HepG2 (cell line): ENCODE data around the gene ZNF563. TPM values are rescaled to one million over a fixed set of nuclear protein-coding genes. Genes with fewer than 3 reads are reported as not detected.

Experiments
- FOXK2 ChIP-seq: fragments of 450-650 bp; IDR thresholded peaks from 2 replicates; pipeline ENCODE4 v1.6.1; 2016
- FOXP1 ChIP-seq, 2 experiments: fragments of 450-650 bp in 1 of 2; IDR thresholded peaks; 2 replicates each; pipeline ENCODE4 v1.6.1; 2017 to 2018; ENCODE audit warnings: antibody characterized with exemption in 1 of 2
- GATA4 ChIP-seq: sonication (generic); IDR thresholded peaks from 2 replicates; pipeline ENCODE4 v1.6.1; 2016; ENCODE audit warnings: antibody characterized with exemption, low read depth, borderline replicate concordance
- GFI1 ChIP-seq: sonication (generic); formaldehyde crosslinking; IDR thresholded peaks from 2 replicates; pipeline ENCODE4 v1.5.0; 2020; ENCODE audit warnings: missing genetic modification reagents, mild to moderate bottlenecking, borderline replicate concordance
- GLMP ChIP-seq: sonication (generic); formaldehyde crosslinking; IDR thresholded peaks from 2 replicates; pipeline ENCODE4 v1.9.0; 2021; ENCODE audit warnings: missing genetic modification reagents, mild to moderate bottlenecking, borderline replicate concordance
- HMG20A ChIP-seq: IDR thresholded peaks from 2 replicates; pipeline ENCODE4 v1.6.1; 2016; ENCODE audit warnings: borderline replicate concordance
- KDM6A ChIP-seq: IDR thresholded peaks from 2 replicates; pipeline ENCODE4 v1.6.1; 2016; ENCODE audit warnings: low read depth
- NR2F2 ChIP-seq: IDR thresholded peaks from 2 replicates; pipeline ENCODE4 v1.6.1; 2012; ENCODE audit warnings: low read depth, inconsistent platforms, borderline replicate concordance
- PPARG ChIP-seq: conservative IDR thresholded peaks from 2 replicates; pipeline ENCODE4 v1.6.1; 2016; ENCODE audit warnings: missing biosample characterization, missing genetic modification reagents
- SMAD3 ChIP-seq: sonication (generic); formaldehyde crosslinking; IDR thresholded peaks from 2 replicates; pipeline ENCODE4 v1.4.0; 2020; ENCODE audit warnings: missing genetic modification reagents
- YEATS4 ChIP-seq: sonication (generic); formaldehyde crosslinking; IDR thresholded peaks from 2 replicates; pipeline ENCODE4 v1.4.0; 2020; ENCODE audit warnings: missing genetic modification reagents, borderline replicate concordance
- ZNF430 ChIP-seq: sonication (generic); formaldehyde crosslinking; IDR thresholded peaks from 2 replicates; pipeline ENCODE4 v1.9.0; 2021; ENCODE audit warnings: mild to moderate bottlenecking, missing genetic modification reagents
- ZNF567 ChIP-seq: sonication (generic); formaldehyde crosslinking; IDR thresholded peaks from 2 replicates; pipeline ENCODE4 v1.8.1; 2023; ENCODE audit warnings: mild to moderate bottlenecking, missing genetic modification reagents, borderline replicate concordance
- polyA plus RNA-seq, 8 experiments: library from polyadenylated mRNA; depleted of rRNA in 3 of 8; stranded (reverse) in 7 of 8; unstranded in 1 of 8; fragments of >200 nt; fragmentation: Illumina TruSeq in 4 of 8; extraction: Trizol in 4 of 8; gene quantifications; 2 replicates each; pipeline versions ENCODE4 v1.2.1 to v1.2.3, GENCODE V29; 2011 to 2016; ENCODE audit warnings: low read depth in 4 of 8, missing spikeins in 1 of 8, mixed read lengths in 1 of 8; ENCODE audit not compliant: insufficient read depth in 1 of 8
- total RNA-seq, 5 experiments: library from RNA; depleted of rRNA; stranded (reverse); fragments of >200 nt; fragmentation: Illumina TruSeq; extraction: Trizol; gene quantifications; 2 replicates each; pipeline ENCODE4 v1.2.3, GENCODE V29; 2016; ENCODE audit warnings: low read depth in 1 of 5
- TF ChIP-seq, protein P1 (sequence below): IDR thresholded peaks from 2 replicates; pipeline ENCODE4 v1.6.1; 2016; ENCODE audit warnings: missing genetic modification reagents, missing compliant biosample characterization
- TF ChIP-seq, protein P2 (sequence below): IDR thresholded peaks from 2 replicates; pipeline ENCODE4 v1.6.1; 2018; ENCODE audit warnings: missing genetic modification reagents
- TF ChIP-seq, protein P3 (sequence below): sonication (generic); formaldehyde crosslinking; conservative IDR thresholded peaks from 2 replicates; pipeline ENCODE4 v1.4.0; 2020; ENCODE audit warnings: mild to moderate bottlenecking, missing genetic modification reagents, moderate library complexity
- TF ChIP-seq, protein P4 (sequence below): IDR thresholded peaks from 2 replicates; pipeline ENCODE4 v1.4.0; 2020; ENCODE audit warnings: mild to moderate bottlenecking, missing genetic modification reagents

Gene ZNF563
- total and polyA plus RNA-seq, 2 of the 13 experiments (the other 11 are each of a cell fraction or from before 2014, with no cell fraction given) = 7.5 to 19.5 TPM

DNA sequence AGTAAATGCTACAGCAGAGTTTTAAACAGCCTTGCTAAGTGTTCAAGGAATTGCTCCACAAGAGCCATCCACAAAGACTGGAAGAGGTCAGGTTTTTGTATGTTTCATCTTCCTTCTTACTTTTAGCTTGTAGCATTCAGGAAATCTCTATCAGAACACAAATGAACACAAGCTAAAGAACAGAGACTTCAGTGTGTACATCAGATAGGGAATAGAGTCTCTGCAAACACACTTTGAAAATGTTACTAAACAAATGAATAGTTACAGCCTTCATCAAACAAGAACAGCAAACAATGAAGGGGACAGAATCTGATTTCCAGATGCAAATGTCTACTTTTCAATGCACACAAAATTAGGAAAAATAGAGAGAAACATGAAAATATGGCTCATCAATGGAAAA lies 7.7 kb downstream of the ZNF563 start (continued):
- peak; percentile 24; the same call in 1 of the 2 replicates for TF ChIP-seq FOXP1 (IDR thresholded peaks at IDR 0.05)
- TF ChIP-seq FOXP1 (CRISPR knock-in tag; IDR thresholded peaks at IDR 0.05) = peak; percentile 85
- 0 out of 2 replicates have a peak, but pooled peaks have one; percentile 33 for TF ChIP-seq SMAD3 (CRISPR knock-in tag)
- peak; percentile 73; the same call in 1 of the 2 replicates for TF ChIP-seq GATA4
- peak; percentile 61; the same call in 1 of the 2 replicates for TF ChIP-seq FOXK2
- peak; percentile 54; the same call in 1 of the 2 replicates for TF ChIP-seq NR2F2
- no peak for TF ChIP-seq ZNF567 (CRISPR knock-in tag)
- TF ChIP-seq, protein P1, sequence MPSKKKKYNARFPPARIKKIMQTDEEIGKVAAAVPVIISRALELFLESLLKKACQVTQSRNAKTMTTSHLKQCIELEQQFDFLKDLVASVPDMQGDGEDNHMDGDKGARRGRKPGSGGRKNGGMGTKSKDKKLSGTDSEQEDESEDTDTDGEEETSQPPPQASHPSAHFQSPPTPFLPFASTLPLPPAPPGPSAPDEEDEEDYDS = 0 out of 2 replicates have a peak, but pooled peaks have one; percentile 24
- peak; percentile 77; the same call in 1 of the 2 replicates for TF ChIP-seq GFI1
- no peak for TF ChIP-seq KDM6A (CRISPR knock-in tag)
- no peak for TF ChIP-seq ZNF430 (CRISPR knock-in tag)
- TF ChIP-seq, protein P2, sequence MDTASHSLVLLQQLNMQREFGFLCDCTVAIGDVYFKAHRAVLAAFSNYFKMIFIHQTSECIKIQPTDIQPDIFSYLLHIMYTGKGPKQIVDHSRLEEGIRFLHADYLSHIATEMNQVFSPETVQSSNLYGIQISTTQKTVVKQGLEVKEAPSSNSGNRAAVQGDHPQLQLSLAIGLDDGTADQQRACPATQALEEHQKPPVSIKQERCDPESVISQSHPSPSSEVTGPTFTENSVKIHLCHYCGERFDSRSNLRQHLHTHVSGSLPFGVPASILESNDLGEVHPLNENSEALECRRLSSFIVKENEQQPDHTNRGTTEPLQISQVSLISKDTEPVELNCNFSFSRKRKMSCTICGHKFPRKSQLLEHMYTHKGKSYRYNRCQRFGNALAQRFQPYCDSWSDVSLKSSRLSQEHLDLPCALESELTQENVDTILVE (CRISPR knock-in tag) = no peak
- TF ChIP-seq, protein P3, sequence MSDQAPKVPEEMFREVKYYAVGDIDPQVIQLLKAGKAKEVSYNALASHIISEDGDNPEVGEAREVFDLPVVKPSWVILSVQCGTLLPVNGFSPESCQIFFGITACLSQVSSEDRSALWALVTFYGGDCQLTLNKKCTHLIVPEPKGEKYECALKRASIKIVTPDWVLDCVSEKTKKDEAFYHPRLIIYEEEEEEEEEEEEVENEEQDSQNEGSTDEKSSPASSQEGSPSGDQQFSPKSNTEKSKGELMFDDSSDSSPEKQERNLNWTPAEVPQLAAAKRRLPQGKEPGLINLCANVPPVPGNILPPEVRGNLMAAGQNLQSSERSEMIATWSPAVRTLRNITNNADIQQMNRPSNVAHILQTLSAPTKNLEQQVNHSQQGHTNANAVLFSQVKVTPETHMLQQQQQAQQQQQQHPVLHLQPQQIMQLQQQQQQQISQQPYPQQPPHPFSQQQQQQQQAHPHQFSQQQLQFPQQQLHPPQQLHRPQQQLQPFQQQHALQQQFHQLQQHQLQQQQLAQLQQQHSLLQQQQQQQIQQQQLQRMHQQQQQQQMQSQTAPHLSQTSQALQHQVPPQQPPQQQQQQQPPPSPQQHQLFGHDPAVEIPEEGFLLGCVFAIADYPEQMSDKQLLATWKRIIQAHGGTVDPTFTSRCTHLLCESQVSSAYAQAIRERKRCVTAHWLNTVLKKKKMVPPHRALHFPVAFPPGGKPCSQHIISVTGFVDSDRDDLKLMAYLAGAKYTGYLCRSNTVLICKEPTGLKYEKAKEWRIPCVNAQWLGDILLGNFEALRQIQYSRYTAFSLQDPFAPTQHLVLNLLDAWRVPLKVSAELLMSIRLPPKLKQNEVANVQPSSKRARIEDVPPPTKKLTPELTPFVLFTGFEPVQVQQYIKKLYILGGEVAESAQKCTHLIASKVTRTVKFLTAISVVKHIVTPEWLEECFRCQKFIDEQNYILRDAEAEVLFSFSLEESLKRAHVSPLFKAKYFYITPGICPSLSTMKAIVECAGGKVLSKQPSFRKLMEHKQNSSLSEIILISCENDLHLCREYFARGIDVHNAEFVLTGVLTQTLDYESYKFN = peak; percentile 79
- TF ChIP-seq HMG20A (CRISPR knock-in tag) = peak; percentile 58; the same call in 1 of the 2 replicates
- TF ChIP-seq PPARG (CRISPR knock-in tag) = peak; percentile 72
- TF ChIP-seq YEATS4 (CRISPR knock-in tag) = no peak
- no peak for TF ChIP-seq GLMP (CRISPR knock-in tag)
- TF ChIP-seq, protein P4, sequence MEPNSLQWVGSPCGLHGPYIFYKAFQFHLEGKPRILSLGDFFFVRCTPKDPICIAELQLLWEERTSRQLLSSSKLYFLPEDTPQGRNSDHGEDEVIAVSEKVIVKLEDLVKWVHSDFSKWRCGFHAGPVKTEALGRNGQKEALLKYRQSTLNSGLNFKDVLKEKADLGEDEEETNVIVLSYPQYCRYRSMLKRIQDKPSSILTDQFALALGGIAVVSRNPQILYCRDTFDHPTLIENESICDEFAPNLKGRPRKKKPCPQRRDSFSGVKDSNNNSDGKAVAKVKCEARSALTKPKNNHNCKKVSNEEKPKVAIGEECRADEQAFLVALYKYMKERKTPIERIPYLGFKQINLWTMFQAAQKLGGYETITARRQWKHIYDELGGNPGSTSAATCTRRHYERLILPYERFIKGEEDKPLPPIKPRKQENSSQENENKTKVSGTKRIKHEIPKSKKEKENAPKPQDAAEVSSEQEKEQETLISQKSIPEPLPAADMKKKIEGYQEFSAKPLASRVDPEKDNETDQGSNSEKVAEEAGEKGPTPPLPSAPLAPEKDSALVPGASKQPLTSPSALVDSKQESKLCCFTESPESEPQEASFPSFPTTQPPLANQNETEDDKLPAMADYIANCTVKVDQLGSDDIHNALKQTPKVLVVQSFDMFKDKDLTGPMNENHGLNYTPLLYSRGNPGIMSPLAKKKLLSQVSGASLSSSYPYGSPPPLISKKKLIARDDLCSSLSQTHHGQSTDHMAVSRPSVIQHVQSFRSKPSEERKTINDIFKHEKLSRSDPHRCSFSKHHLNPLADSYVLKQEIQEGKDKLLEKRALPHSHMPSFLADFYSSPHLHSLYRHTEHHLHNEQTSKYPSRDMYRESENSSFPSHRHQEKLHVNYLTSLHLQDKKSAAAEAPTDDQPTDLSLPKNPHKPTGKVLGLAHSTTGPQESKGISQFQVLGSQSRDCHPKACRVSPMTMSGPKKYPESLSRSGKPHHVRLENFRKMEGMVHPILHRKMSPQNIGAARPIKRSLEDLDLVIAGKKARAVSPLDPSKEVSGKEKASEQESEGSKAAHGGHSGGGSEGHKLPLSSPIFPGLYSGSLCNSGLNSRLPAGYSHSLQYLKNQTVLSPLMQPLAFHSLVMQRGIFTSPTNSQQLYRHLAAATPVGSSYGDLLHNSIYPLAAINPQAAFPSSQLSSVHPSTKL = peak; percentile 77
